GM21515 (cell line): ENCODE measurements around the gene LRRC73.
"Not testable (repeated sequence)": the region's sequence is repeated elsewhere in the genome, so short reads cannot be mapped to it uniquely, and the experiment has no call there.

Source experiments
- ATAC-seq: cut with Tn5 transposase; IDR thresholded peaks from one replicate; pipeline ENCODE4 v1.9.1; 2021; ENCODE audit not compliant: unreplicated experiment

Gene LRRC73

GRCh38 chr6:43467265-43467664 is 42.9 kb downstream of the LRRC73 start:
- not testable (repeated sequence) for ATAC-seq

DNA sequence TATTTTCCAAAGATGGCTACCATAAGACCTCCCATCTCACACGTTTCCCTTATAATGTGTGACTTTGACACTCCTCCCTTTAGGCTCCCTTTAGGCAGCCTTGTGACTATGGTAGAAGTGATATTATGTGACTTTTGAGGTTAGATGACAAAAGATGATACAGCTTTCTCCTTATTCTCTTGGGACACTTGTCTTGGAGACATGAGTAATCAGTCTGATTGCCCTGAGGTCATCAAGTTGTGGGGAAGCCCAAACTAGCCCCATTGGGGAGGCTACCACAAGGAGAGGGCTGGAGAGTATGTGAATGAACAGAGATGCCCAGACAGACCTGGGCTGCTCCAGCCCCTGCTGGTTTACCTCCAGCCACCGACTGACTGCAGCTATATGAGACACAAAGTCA is 44.2 kb downstream of the LRRC73 start:
- ATAC-seq: no peak

DNA sequence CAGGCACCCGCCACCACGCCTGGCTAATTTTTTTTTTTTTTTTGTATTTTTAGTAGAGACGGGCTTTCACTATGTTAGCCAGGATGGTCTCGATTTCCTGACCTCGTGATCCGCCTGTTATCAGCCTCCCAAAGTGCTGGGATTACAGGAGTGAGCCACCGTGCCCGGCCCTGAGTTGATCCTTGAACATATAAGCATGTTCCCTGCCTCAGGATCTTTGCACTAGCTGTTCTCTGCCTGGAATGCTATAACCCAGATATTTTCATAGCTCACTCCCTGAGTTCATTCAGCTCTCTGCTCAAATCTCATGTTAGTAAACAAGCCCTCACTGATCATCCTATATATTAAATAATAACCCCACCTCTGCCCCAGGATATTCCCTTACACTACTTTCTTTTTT is 45.8 kb downstream of the LRRC73 start:
- ATAC-seq: no peak

GRCh38 chr6:43461936-43462335 is 48.2 kb downstream of the LRRC73 start:
- ATAC-seq: no peak

DNA sequence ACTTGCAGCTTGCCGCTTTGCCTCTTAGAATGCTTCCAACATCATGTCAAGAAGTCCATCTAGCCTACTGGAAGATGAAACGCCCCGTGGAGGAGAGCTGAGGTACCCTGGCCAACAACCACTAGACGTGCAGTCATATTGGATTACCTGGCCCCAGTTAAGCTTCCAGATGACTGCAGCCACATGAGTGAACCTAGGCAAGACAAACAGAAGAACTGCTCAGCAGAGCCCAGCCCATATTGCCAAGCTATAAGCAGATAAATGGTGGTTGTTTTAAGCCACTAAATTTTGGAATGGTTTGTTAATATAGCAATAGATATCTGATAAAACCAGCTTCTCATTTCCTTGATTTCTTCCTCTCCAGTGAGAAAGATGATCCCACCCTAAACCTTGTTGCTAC is 50.1 kb downstream of the LRRC73 start:
- no peak for ATAC-seq

- ATAC-seq: no peak
Measured at GRCh38 chr6:43459535-43459934, 50.6 kb downstream of the LRRC73 start.

DNA sequence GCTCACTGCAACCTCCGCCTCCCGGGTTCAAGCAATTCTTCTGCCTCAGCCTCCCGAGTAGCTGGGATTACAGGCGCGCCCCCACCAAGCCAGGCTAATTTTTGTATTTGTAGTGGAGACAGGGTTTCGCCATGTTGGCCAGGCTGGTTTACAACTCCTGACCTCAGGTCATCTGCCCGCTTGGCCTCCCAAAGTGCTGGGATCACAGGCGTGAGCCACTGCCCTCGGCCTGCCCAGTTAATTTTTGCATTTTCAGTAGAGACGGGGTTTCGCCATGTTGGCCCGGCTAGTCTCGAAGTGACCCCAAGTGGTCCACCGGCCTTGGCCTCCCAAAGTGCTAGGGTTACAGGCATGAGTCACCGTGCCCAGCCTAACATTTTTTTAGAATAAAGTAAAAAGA is 52.0 kb downstream of the LRRC73 start:
- ATAC-seq: not testable (repeated sequence)

DNA sequence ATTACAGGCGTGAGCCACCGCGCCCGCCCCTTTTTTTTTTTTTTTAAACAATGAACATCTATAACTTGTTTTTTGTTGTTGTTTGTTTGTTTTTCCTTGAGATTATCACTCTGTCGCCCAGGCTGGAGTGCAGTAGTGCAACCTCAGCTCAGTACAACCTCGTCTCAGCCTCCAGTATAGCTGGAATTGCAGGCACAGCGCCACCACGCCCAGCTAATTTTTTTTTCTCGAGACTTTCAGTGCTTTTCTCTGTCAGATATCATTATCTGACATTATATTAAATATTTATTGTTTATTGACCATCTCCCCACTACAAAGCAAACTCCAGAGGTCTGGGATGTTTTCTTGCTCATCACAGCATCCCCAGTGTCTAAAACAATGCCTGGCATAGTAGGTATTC is 52.5 kb downstream of the LRRC73 start:
- ATAC-seq: no peak
